A549 (cell line): ENCODE results near the gene NRM.

Source experiments
- CTCF ChIP-seq: fragments of >200 bp; sonication (Bioruptor Twin); formaldehyde crosslinking; IDR thresholded peaks from 3 replicates; pipeline ENCODE4 v1.5.1; 2016
- EP300 ChIP-seq, 2 experiments: fragments of >200 bp; sonication (Bioruptor Twin); formaldehyde crosslinking; IDR thresholded peaks; 2 replicates in 1 of 2; 3 replicates in 1 of 2; pipeline ENCODE4 v1.6.1; 2016 to 2017
- HOXA7 ChIP-seq: fragments of 250-450 bp; sonication (Bioruptor Pico); IDR thresholded peaks from 2 replicates; pipeline ENCODE4 v1.5.0; 2020; ENCODE audit warnings: mild to moderate bottlenecking, moderate library complexity
- NR3C1 ChIP-seq: fragments of >200 bp; sonication (Bioruptor Twin); formaldehyde crosslinking; IDR thresholded peaks from 3 replicates; pipeline ENCODE4 v1.6.1; 2017
- PBX3 ChIP-seq: IDR thresholded peaks from 2 replicates; pipeline ENCODE4 v1.6.1; 2012
- POLR2A ChIP-seq: IDR thresholded peaks from 2 replicates; pipeline ENCODE4 v1.6.1; 2012; ENCODE audit warnings: mild to moderate bottlenecking, low read length
- RARB ChIP-seq: fragments of 250-450 bp; sonication (Bioruptor Pico); IDR thresholded peaks from 2 replicates; pipeline ENCODE4 v1.8.0; 2021; ENCODE audit warnings: mild to moderate bottlenecking, moderate library complexity
- REST ChIP-seq: fragments of 200-600 bp; sonication (generic); IDR thresholded peaks from 2 replicates; pipeline ENCODE4 v1.6.1; 2016; ENCODE audit warnings: antibody characterized with exemption, mild to moderate bottlenecking, moderate library complexity
- RFX5 ChIP-seq: fragments of 450-650 bp; IDR thresholded peaks from 2 replicates; pipeline ENCODE4 v1.7.1; 2014; ENCODE audit warnings: antibody characterized with exemption, mild to moderate bottlenecking, moderate library complexity

GRCh38 chr6:30689022-30689865, 1.5 kb downstream of the NRM start:
- TF ChIP-seq RFX5 (no peak), CTCF (no peak), HOXA7 (CRISPR knock-in tag) (no peak), EP300 (IDR thresholded peaks at IDR 0.05) (no peak), RARB (CRISPR knock-in tag) (no peak), POLR2A (no peak), REST (no peak), PBX3 (no peak), NR3C1 (no peak)
